ENCODE measurements around the gene AIFM2.
"Not testable (repeated sequence)": the region's sequence is repeated elsewhere in the genome, so short reads cannot be mapped to it uniquely, and the experiment has no call there.

The AIFM2 gene

GRCh38 chr10:70125918-70126552, 6.6 kb downstream of the AIFM2 start:
- DNase-seq (ENCODE audit: low spot score) (no peak), ATAC-seq (ENCODE audit: low read depth) (no peak)
- Histone ChIP-seq H3K36me3 (ENCODE audit: low read depth) (peaks cover 3% of the 10 kb centered on the region; the same call in 1 of the 2 replicates), H3K4me1 (ENCODE audit: insufficient read depth, poor library complexity, severe bottlenecking) (no peaks in the 10 kb centered on the region), H3K27ac (ENCODE audit: poor library complexity, severe bottlenecking) (no peak overlapping the region), H3K4me3 (ENCODE audit: severe bottlenecking) (no peak overlapping the region), H3K27me3 (ENCODE audit: insufficient read depth, poor library complexity, severe bottlenecking) (no peaks in the 10 kb centered on the region), H3K9me3 (ENCODE audit: severe bottlenecking) (no peaks in the 10 kb centered on the region)
- TF ChIP-seq CTCF (IDR thresholded peaks at IDR 0.05; ENCODE audit: poor library complexity, severe bottlenecking): no peak

- Histone ChIP-seq H3K36me3 (ENCODE audit: low read depth) (no peaks in the 10 kb centered on the region; the same call in 1 of the 2 replicates), H3K27me3 (ENCODE audit: insufficient read depth, poor library complexity, severe bottlenecking) (no peaks in the 10 kb centered on the region), H3K9me3 (ENCODE audit: severe bottlenecking) (no peaks in the 10 kb centered on the region), H3K4me3 (ENCODE audit: severe bottlenecking) (no peak overlapping the region), H3K4me1 (ENCODE audit: insufficient read depth, poor library complexity, severe bottlenecking) (no peaks in the 10 kb centered on the region), H3K27ac (ENCODE audit: poor library complexity, severe bottlenecking) (no peak overlapping the region)
- DNase-seq (ENCODE audit: low spot score) (no peak), ATAC-seq (ENCODE audit: low read depth) (no peak)
- no peak for TF ChIP-seq CTCF (IDR thresholded peaks at IDR 0.05; ENCODE audit: poor library complexity, severe bottlenecking)
These were observed 7.7 kb downstream of the AIFM2 start for GRCh38 chr10:70124918-70125317.

- DNase-seq (ENCODE audit: low spot score): no peak
- no peaks in the 10 kb centered on the region for H3K27me3 ChIP-seq (ENCODE audit: insufficient read depth, poor library complexity, severe bottlenecking)
- no peaks in the 10 kb centered on the region; the same call in 1 of the 2 replicates for H3K36me3 ChIP-seq (ENCODE audit: low read depth)
- H3K27ac ChIP-seq (ENCODE audit: poor library complexity, severe bottlenecking): no peak overlapping the region
- TF ChIP-seq CTCF (IDR thresholded peaks at IDR 0.05; ENCODE audit: poor library complexity, severe bottlenecking): no peak
- H3K9me3 ChIP-seq (ENCODE audit: severe bottlenecking): no peaks in the 10 kb centered on the region
- ATAC-seq (ENCODE audit: low read depth): no peak
- no peak overlapping the region for H3K4me3 ChIP-seq (ENCODE audit: severe bottlenecking)
- H3K4me1 ChIP-seq (ENCODE audit: insufficient read depth, poor library complexity, severe bottlenecking): no peaks in the 10 kb centered on the region
These were observed 8.2 kb downstream of the AIFM2 start for GRCh38 chr10:70124415-70124814.

GRCh38 chr10:70123817-70124216, 8.8 kb downstream of the AIFM2 start:
- no peak overlapping the region for H3K27ac ChIP-seq (ENCODE audit: poor library complexity, severe bottlenecking)
- no peak for DNase-seq (ENCODE audit: low spot score)
- H3K36me3 ChIP-seq (ENCODE audit: low read depth): peaks cover under 1% of the 10 kb centered on the region; the same call in 1 of the 2 replicates
- no peaks in the 10 kb centered on the region for H3K4me1 ChIP-seq (ENCODE audit: insufficient read depth, poor library complexity, severe bottlenecking)
- H3K9me3 ChIP-seq (ENCODE audit: severe bottlenecking): no peaks in the 10 kb centered on the region
- H3K4me3 ChIP-seq (ENCODE audit: severe bottlenecking): no peak overlapping the region
- H3K27me3 ChIP-seq (ENCODE audit: insufficient read depth, poor library complexity, severe bottlenecking): no peaks in the 10 kb centered on the region
- no peak for TF ChIP-seq CTCF (IDR thresholded peaks at IDR 0.05; ENCODE audit: poor library complexity, severe bottlenecking)
- no peak for ATAC-seq (ENCODE audit: low read depth)

GRCh38 chr10:70123166-70123565, 9.5 kb downstream of the AIFM2 start:
- not testable (repeated sequence) for H3K27ac ChIP-seq (ENCODE audit: poor library complexity, severe bottlenecking); H3K36me3 ChIP-seq (ENCODE audit: low read depth); ATAC-seq (ENCODE audit: low read depth)

More at GRCh38 chr10:70123166-70123565, 9.5 kb downstream of the AIFM2 start:
- H3K9me3 ChIP-seq (ENCODE audit: severe bottlenecking); H3K4me1 ChIP-seq (ENCODE audit: insufficient read depth, poor library complexity, severe bottlenecking); H3K27me3 ChIP-seq (ENCODE audit: insufficient read depth, poor library complexity, severe bottlenecking); H3K4me3 ChIP-seq (ENCODE audit: severe bottlenecking); DNase-seq (ENCODE audit: low spot score): not testable (repeated sequence)
